ENCODE data around the gene PRRC2B.

PRRC2B gene

DNA sequence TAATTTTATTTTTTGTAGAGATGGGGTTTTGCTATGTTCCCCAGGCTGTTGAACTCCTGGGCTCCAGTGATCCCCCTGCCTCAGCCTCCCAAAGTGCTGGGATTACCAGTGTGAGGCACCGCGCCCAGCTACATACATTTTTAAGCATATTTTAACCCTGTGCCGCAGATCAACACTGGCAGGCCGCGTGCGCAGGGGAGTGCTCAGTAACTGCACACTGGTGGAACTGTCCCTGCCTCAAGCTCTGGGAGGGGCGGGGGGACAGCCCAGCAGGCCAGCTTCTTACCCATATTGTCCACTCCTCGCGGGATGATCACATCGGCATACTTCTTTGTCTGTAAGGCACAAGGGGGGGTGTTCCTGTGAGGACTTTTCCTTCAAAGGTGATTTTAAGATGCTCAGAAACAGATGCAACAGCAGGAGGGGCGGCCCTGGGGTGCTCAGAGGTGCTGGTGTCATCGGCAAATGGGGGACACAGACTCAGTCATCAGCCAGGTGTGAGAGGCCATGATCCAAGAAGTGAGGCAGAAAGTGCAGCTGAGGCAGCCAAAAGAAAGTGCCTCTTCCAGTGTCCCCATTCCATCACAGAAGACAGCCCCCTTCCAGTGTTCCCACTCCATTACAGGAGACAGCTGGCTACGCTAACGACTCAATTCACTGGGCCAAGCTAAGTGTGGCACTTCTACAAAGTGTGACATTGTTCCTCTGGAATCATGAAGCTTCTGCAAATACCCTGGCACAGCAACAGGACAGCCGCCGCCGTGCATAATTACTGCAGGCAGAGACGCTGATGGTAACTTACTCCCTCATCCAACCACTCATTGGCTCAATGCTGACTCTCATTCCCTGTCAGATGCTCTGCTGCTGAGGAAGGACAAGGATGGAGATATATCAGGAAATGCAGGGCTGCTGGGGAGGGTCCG lies 132.0 kb downstream of the PRRC2B start:
- DNase-seq (ENCODE audit: extremely low read depth, low read depth) = no peak

DNA sequence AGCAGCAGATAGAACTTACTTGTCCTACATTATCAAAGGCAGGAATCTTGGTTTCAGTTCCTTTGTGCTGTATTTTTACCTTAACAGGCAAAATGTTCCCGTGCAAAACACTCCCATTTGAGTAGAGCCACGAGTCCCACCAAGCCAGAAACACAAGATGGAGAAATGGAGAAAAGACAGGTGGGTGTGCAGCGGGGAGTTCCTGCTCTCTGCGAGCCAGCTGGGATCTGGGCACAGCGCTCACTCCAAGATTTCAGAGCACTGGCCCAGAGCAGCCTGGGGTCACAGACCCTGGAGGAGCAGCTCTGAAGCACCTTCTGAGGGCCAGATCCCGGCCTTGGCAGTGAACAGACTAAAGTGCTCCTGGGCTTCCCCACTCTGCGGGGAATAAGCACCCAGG lies 134.3 kb downstream of the PRRC2B start:
- no peak for DNase-seq (ENCODE audit: extremely low read depth, low read depth)
- TF ChIP-seq, protein P1, sequence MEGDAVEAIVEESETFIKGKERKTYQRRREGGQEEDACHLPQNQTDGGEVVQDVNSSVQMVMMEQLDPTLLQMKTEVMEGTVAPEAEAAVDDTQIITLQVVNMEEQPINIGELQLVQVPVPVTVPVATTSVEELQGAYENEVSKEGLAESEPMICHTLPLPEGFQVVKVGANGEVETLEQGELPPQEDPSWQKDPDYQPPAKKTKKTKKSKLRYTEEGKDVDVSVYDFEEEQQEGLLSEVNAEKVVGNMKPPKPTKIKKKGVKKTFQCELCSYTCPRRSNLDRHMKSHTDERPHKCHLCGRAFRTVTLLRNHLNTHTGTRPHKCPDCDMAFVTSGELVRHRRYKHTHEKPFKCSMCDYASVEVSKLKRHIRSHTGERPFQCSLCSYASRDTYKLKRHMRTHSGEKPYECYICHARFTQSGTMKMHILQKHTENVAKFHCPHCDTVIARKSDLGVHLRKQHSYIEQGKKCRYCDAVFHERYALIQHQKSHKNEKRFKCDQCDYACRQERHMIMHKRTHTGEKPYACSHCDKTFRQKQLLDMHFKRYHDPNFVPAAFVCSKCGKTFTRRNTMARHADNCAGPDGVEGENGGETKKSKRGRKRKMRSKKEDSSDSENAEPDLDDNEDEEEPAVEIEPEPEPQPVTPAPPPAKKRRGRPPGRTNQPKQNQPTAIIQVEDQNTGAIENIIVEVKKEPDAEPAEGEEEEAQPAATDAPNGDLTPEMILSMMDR (IDR thresholded peaks at IDR 0.05; ENCODE audit: low read depth, low read length) = no peak

More for the DNA sequence above, 132.0 kb downstream of the PRRC2B start:
- TF ChIP-seq, protein P1 (IDR thresholded peaks at IDR 0.05; ENCODE audit: low read depth, low read length) = no peak

DNA sequence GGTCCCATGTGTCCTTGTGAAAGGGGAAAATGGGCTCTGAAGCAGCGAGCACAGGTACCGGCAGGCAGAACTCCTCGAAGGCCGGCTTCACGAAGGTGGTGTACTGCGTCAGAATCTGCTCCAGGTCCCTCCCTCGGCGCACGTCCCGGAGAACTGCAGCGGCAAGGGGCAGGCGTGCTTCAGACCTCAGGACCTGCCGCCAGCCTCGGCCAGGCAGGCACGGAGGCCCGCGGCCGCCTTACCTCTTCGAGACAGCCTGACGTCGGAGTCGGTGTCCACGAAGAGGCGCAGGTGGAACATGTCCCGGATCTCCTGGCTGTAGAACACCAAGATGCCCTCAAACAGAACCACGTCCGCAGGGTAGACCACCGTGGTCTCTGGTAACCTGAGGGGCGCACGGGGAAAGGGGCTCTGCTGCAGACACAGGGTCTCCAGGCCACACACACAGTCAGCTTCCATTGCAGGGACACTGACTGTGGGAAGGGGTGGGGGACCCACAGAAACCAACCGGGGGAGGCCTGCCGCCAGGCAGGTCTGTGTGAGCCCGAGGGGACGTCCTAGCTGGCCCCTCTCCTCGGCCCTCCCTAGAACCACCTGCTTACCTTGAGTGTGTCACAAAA lies 135.1 kb downstream of the PRRC2B start:
- DNase-seq (ENCODE audit: extremely low read depth, low read depth) = no peak
- TF ChIP-seq, protein P1 (IDR thresholded peaks at IDR 0.05; ENCODE audit: low read depth, low read length) = no peak

DNA sequence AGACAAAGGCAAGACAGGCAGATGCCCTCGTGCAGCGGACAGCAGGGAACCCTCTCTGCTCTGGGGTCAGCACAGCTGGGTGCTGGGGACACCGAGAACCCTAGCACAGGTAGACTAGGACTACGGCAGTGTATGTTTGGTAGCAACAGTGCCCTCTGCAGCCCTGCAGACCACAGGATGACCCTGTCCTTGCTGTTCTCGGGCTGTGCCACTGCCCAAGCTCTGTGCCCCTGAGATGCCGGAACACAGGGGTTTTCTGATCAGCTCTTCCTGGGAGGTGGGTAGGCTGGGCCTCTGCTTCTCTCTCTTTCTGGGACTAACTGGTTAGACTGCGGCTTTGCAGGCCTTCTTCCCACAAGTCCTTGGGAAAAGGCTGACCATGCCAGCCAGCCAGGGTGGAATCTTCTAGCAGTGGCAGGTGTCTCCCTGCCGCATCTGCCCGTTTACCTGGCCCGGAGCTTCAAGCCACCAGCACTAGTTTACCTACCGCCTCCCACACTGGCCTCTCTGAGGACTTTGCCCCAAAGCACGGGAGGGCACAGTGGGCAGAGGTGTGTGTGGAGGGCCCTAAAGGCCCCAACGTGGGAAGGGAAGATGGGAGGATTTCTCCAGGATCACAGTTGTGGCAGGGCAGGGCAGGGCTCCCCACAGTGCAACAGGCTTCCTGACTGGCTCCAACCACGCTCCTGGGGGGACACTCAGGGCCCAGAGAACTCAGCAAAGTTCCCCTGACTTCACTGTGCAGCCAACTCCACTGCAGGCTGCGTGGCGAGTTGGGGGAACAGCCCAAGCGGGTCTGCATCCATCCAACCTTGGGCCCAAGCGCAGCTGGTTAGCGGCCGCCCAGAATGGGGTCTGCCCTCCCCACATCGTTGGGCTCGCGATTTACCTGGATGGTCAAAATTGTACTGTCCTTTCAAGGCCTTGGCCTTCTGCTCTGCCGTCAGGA lies 136.0 kb downstream of the PRRC2B start:
- TF ChIP-seq, protein P1 (IDR thresholded peaks at IDR 0.05; ENCODE audit: low read depth, low read length) = no peak

DNA sequence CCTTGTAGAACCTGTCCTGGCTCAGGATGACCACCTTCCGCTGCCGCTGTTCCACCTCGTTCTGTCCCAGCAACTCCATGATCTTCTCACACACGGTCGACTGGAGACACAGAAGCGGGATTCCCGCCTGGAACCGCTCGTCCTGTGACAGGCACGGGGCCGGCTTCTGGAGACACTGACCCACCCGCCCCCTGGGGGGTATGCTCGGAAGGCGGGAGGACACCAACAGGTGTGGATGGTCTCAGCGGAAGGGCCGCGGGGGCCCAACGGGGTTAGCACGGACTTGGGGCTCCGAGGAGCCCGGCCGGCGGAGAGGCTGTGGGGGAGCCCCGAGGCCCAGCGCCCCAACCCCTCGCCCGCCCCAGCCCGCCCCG lies 136.6 kb downstream of the PRRC2B start:
- TF ChIP-seq, protein P1 (IDR thresholded peaks at IDR 0.05; ENCODE audit: low read depth, low read length) = peak; percentile 10
- DNase-seq (ENCODE audit: extremely low read depth, low read depth) = no peak

More for the DNA sequence above, 136.0 kb downstream of the PRRC2B start:
- DNase-seq (ENCODE audit: extremely low read depth, low read depth) = no peak

DNA sequence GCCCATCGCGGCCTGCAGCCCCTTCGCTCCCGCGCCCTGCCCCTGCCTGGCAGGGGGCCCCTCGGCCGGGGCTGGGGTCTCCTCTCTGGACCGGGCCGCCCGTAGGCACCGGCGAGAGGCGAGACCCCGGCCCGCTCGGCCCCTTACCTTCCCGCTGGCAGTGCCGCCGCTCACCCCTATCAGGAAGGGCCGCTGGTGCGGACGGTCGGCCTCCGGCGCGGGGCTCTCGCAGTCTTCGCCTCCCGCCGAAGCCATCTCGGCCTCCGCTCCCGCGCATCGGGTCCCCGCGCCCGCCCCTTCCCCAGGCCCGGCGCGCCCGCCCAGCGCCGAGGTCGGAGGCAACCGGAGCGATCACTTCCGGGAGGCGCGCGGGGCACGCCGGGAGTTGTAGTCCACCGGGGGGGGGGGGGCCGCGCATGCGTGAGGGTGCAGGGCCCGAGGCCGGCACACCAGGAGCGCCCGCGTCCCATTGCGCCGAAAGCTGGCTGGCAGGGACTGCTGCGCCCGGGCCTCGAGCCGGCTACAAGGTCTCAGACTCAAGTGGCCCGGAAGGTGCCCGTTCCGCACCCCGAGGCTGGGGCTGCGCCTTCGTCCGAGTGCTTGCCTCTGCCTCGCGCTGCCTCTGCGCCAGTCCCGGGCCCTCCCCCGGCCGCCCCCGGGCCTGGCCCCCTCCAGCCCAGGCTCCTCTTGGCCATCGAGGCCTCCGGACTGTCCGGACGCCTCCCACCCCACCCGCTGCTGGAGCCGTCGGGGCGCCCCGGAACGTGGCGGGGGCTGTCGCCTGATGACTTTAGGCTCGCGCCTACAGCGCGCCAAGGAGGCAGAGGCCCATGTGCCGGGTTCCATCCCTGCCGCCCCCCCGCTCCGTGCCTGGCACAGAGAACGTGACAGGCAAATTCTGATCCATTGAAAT lies 137.3 kb downstream of the PRRC2B start, which contains the start of gene UCK1:
Gene UCK1, minus strand, starts transcription at position 344 of the 913 bp plus-strand sequence. Its CDS starts 89 bp downstream, at position 255.
- peak; percentile 47 for DNase-seq (ENCODE audit: extremely low read depth, low read depth)
- TF ChIP-seq, protein P1 (IDR thresholded peaks at IDR 0.05; ENCODE audit: low read depth, low read length) = no peak
